SK-N-SH (cell line): ENCODE results near the gene NOSTRIN.

ENCODE experiments used
- EP300 ChIP-seq, 2 experiments: IDR thresholded peaks; 2 replicates each; pipeline versions ENCODE4 v1.4.0 to v1.6.1; 2012; ENCODE audit warnings: borderline replicate concordance in 1 of 2, low read depth in 1 of 2, low read length in 1 of 2
- MEF2A ChIP-seq: IDR thresholded peaks from 2 replicates; pipeline ENCODE4 v1.4.0; 2012; ENCODE audit warnings: low read depth, borderline replicate concordance
- RAD21 ChIP-seq: IDR thresholded peaks from 2 replicates; pipeline ENCODE4 v1.6.1; 2012; ENCODE audit warnings: mild to moderate bottlenecking, low read length
- TF ChIP-seq, protein P1 (sequence below): fragments of 200-600 bp; sonication (generic); IDR thresholded peaks from 2 replicates; pipeline ENCODE4 v1.6.1; 2017; ENCODE audit warnings: antibody characterized with exemption, mild to moderate bottlenecking, moderate library complexity

DNA sequence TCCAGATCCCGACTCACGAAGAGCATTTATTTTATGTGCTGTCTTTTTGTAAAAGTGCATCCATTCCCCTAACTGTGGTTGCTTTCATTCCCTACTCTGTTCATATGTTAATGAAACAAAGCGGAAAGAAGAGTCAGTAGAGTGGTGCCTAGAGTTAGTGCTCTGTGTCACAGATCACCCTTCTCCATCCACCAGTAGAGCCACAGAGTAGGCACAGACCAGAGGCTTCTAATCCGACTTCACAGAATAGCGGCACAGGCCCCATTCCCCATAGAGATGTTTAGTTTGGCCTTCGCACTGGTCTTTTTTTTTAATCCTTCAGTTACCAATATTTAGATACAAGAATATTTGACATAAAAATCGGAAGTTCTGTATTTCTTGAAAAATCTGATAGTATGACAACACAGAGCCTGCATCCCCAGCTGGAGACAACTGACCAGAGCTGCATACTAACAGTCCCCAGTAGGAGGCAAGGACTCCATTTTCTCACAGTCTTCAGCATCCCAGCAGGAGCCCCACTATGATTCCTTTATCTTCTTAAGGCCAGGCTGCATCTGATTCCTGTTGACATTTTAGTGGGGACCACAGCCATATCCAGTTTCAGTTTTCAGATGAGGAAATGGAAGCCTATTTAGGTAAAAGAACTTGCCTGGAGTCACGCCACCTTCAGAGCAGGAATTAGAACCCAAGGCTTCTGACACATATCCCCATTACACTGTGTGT is 105.7 kb downstream of the NOSTRIN start:
- TF ChIP-seq, protein P1, sequence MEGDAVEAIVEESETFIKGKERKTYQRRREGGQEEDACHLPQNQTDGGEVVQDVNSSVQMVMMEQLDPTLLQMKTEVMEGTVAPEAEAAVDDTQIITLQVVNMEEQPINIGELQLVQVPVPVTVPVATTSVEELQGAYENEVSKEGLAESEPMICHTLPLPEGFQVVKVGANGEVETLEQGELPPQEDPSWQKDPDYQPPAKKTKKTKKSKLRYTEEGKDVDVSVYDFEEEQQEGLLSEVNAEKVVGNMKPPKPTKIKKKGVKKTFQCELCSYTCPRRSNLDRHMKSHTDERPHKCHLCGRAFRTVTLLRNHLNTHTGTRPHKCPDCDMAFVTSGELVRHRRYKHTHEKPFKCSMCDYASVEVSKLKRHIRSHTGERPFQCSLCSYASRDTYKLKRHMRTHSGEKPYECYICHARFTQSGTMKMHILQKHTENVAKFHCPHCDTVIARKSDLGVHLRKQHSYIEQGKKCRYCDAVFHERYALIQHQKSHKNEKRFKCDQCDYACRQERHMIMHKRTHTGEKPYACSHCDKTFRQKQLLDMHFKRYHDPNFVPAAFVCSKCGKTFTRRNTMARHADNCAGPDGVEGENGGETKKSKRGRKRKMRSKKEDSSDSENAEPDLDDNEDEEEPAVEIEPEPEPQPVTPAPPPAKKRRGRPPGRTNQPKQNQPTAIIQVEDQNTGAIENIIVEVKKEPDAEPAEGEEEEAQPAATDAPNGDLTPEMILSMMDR = no peak
- TF ChIP-seq MEF2A (no peak), RAD21 (no peak), EP300 (IDR thresholded peaks at IDR 0.05; ENCODE audit: borderline replicate concordance in 1 of 2, low read depth in 1 of 2, low read length in 1 of 2) (no peak)
